A549 (cell line): ENCODE data around the gene DNMT3B.

Experiments
- CEBPB ChIP-seq, 2 experiments: fragments of >200 bp in 1 of 2; sonication (Bioruptor Twin) in 1 of 2; formaldehyde crosslinking in 1 of 2; IDR thresholded peaks; 2 replicates each; pipeline ENCODE4 v1.6.1; 2012 to 2016
- CHD2 ChIP-seq: fragments of 150-350 bp; IDR thresholded peaks from 2 replicates; pipeline ENCODE4 v1.6.1; 2014; ENCODE audit warnings: low read length; ENCODE audit not compliant: partially characterized antibody
- EP300 ChIP-seq, 2 experiments: fragments of >200 bp; sonication (Bioruptor Twin); formaldehyde crosslinking; IDR thresholded peaks; 2 replicates in 1 of 2; 3 replicates in 1 of 2; pipeline ENCODE4 v1.6.1; 2016 to 2017
- ESRRA ChIP-seq: fragments of 150-350 bp; IDR thresholded peaks from 2 replicates; pipeline ENCODE4 v1.6.1; 2014; ENCODE audit warnings: mild to moderate bottlenecking, low read length, borderline replicate concordance
- HDAC2 ChIP-seq: fragments of 200-600 bp; sonication (generic); IDR thresholded peaks from 2 replicates; pipeline ENCODE4 v1.6.1; 2016
- MAFK ChIP-seq: fragments of 450-650 bp; IDR thresholded peaks from 2 replicates; pipeline ENCODE4 v1.6.1; 2014; ENCODE audit not compliant: partially characterized antibody
- NR3C1 ChIP-seq: fragments of >200 bp; sonication (Bioruptor Twin); formaldehyde crosslinking; IDR thresholded peaks from 3 replicates; pipeline ENCODE4 v1.6.1; 2017
- POLR2A ChIP-seq: IDR thresholded peaks from 2 replicates; pipeline ENCODE4 v1.6.1; 2012; ENCODE audit warnings: mild to moderate bottlenecking, low read length
- RAD21 ChIP-seq, 2 experiments: fragments of >200 bp in 1 of 2; sonication (Bioruptor Twin) in 1 of 2; formaldehyde crosslinking in 1 of 2; IDR thresholded peaks in 1 of 2; conservative IDR thresholded peaks in 1 of 2; 2 replicates in 1 of 2; 3 replicates in 1 of 2; pipeline ENCODE4 v1.6.1; 2012 to 2018; ENCODE audit warnings: inconsistent platforms in 1 of 2
- RCOR1 ChIP-seq: fragments of 150-350 bp; IDR thresholded peaks from 2 replicates; pipeline ENCODE4 v1.6.1; 2014; ENCODE audit warnings: antibody characterized with exemption, low read length, low read depth
- TP53 ChIP-seq: fragments of 250-450 bp; sonication (Bioruptor Pico); IDR thresholded peaks from 2 replicates; pipeline ENCODE4 v1.5.0; 2021; ENCODE audit warnings: mild to moderate bottlenecking, moderate library complexity
- TF ChIP-seq, protein P1 (sequence below): fragments of >200 bp; sonication (Bioruptor Twin); formaldehyde crosslinking; IDR thresholded peaks from 3 replicates; pipeline ENCODE4 v1.5.1; 2016
- TF ChIP-seq, protein P2 (sequence below): fragments of >200 bp; sonication (Bioruptor Twin); formaldehyde crosslinking; IDR thresholded peaks from 2 replicates; pipeline ENCODE4 v1.6.1; 2016
- TF ChIP-seq, protein P3 (sequence below): IDR thresholded peaks from 2 replicates; pipeline ENCODE4 v1.6.1; 2012

DNA sequence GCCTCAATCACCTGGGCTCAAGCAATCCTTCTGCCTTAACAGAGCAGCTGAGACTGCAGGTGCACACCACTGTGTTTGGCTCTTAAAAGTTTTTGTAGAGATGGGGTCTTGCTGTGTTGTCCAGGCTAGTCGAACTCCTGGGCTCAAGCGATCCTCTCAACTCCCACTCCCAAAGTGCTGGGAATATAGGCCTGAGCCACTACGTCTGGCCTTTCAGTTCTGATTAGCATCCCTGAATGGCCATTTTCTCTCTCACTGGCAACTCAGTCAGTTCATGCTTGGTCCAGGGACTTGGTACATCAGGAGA is 28.5 kb downstream of the DNMT3B start:
- TF ChIP-seq, protein P1, sequence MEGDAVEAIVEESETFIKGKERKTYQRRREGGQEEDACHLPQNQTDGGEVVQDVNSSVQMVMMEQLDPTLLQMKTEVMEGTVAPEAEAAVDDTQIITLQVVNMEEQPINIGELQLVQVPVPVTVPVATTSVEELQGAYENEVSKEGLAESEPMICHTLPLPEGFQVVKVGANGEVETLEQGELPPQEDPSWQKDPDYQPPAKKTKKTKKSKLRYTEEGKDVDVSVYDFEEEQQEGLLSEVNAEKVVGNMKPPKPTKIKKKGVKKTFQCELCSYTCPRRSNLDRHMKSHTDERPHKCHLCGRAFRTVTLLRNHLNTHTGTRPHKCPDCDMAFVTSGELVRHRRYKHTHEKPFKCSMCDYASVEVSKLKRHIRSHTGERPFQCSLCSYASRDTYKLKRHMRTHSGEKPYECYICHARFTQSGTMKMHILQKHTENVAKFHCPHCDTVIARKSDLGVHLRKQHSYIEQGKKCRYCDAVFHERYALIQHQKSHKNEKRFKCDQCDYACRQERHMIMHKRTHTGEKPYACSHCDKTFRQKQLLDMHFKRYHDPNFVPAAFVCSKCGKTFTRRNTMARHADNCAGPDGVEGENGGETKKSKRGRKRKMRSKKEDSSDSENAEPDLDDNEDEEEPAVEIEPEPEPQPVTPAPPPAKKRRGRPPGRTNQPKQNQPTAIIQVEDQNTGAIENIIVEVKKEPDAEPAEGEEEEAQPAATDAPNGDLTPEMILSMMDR = no peak
- TF ChIP-seq RAD21 (conservative IDR thresholded peaks at IDR 0.05 in 1 of 2, IDR thresholded peaks at IDR 0.05 in 1 of 2) (no peak), MAFK (no peak), POLR2A (no peak), TP53 (CRISPR knock-in tag) (no peak), CEBPB (IDR thresholded peaks at IDR 0.05) (no peak), CHD2 (no peak), NR3C1 (no peak), HDAC2 (no peak), ESRRA (no peak), RCOR1 (no peak), EP300 (IDR thresholded peaks at IDR 0.05) (no peak)
- TF ChIP-seq, protein P2, sequence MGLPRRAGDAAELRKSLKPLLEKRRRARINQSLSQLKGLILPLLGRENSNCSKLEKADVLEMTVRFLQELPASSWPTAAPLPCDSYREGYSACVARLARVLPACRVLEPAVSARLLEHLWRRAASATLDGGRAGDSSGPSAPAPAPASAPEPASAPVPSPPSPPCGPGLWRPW = no peak
- TF ChIP-seq, protein P3, sequence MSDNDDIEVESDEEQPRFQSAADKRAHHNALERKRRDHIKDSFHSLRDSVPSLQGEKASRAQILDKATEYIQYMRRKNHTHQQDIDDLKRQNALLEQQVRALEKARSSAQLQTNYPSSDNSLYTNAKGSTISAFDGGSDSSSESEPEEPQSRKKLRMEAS = no peak
